KG1 (cell line): Measurements from ENCODE around the gene NFX1.

Experiments
- DNase-seq: peaks from one replicate; lab custom pipeline; 2025; lab: John Stamatoyannopoulos, UW

Gene NFX1

DNA sequence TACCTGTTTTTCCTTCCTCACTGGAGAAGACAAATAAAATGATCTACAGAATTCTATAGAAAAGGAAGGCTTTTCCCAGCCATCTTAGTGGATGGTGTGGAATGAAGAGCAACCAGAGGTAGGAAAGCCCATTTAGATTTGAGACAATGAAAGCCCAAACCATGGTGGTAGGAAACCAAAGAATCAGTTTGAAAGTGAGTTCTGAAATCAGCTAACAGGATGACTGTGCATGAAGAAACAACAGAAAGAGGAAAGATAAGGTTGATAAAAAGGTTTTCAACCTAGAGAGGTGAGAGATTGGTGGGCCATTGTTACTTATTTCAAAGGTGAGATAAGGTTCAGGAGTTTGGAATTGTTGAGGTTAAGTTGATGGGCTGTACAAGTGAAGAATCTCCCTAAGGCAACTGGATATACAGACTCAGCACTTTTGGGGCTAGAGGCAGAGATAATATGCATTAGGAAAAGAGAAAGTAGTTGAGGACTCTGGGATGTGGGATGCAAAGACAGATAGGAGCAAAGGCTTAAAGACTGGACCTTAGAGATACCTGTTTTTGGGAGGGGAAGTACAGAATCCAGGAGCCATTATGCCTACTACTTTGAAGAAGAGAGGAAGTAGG is 23.1 kb upstream of the NFX1 start:
- no peak for DNase-seq

DNA sequence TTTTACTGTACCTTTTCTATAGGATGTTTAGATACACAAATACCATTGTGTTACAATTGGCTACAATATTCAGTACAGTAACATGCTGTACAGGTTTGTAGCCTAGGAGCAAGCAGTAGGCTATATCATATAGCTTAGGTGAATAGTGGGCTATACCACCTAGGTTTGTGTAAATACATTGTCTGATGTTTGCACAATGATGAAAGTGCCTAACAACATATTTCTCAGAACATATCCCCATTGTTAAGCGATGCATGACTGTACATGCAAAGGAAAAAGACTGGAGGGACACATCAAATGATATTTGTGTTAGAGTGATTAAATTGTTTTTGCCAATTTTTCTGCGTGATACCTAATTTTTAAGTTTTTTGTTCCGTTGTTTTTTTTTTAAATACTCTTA is 20.2 kb upstream of the NFX1 start:
- no peak for DNase-seq

DNA sequence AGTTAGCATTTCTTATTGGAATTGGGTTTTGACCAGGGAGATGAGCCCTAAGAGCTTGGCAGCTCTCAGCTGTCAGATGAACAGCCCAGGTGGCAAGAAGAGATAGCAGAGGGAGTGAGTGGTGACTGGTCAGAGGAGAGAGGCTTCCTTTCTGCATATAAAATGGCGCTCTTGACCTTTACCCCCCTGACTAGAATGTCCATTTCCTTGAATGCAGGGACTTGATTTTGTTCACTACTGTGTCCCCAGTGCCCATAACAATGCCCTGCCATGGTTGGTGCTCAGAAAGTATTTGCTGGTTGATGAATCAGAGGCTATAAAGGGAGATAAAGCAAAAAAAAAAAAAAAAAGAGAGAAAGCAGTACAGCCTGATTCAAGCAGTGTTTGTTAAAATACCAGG is 18.3 kb upstream of the NFX1 start:
- DNase-seq, result no peak

DNA sequence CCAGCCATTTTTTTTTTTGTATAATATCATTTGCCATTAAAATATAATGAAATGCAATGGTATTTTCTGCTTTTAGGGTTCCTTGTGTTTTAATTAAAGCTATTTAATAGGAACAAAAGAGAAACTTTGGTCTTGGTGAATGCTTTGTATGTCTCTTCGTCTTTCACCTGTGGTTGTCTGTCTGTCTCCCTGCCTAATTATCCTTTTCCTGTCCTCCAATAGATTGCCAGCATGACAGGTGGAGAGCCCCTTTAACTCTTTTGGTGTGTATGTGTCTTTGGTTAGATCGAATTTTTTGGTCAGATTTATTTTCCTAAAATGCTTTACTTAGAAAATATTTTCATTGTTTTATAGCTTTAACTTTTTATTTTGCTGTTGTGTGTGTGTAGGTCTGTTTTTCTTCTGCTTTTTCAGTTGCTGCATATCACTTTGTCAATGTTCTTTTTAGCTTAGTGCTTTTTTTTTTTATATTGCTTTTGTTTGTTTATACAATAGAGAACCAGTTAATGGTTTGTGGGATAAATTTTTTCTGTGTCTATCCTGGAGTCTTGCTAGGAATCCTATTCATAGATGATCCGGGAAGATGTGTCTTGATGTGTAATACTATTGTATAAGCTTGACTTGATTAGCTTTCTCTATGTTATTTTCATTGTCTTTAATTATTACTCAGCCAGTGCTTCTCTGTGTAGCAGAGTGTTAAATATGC is 16.9 kb upstream of the NFX1 start:
- DNase-seq, result no peak

DNA sequence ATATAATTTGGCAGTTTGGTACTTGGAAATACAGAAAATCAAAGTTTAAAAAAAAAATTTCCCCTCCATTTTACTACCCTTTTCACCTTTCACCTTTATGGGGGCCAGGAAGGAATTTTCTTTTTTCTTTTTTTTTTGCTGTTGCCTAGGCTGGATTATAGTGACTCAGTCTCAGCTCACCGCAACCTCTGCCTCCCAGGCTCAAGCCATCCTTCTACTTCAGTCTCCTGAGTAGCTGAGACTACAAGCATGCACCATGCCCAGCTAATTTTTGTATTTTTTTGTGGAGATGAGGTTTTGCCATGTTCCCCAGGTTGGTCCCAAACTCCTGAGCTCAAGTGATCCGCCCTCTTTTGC is 16.4 kb upstream of the NFX1 start:
- no peak for DNase-seq

DNA sequence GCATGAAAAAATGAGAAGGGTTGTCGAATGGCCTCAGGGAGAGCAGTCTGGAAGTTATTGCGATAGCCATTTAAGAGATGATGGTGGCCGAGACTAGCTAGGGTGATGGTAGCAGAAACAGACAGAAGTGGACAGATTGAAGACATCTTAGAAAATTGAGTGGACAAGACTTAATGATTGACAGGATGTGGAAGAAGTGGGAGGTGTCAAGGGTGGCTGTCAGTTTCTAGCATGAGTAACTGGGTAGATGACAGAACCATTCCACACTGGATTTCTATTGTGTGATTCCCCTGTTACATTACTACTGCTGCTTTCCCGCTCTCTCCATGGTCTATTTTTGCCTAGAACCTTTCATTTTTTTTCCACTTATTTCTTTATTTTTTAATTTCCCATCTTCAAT is 12.8 kb upstream of the NFX1 start:
- no peak for DNase-seq

DNA sequence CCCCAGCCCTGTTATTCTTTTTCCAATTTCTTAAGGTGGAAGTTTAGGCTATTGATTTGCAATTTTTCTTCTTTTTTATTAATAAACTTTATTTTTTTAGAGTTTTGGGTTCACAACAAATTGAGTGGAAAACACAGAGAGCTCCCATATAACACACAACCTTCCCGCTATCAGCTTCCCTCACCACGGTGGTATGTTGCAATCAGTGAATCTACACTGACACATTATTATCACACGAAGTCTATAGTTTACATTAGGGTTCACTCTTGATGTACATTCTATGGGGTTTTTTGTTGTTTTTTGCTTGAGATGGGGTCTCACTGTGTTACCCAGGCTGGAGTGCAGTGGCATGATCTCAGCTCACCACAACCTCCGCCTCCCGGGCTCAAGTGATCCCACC is 4.8 kb upstream of the NFX1 start:
- DNase-seq, result no peak

DNA sequence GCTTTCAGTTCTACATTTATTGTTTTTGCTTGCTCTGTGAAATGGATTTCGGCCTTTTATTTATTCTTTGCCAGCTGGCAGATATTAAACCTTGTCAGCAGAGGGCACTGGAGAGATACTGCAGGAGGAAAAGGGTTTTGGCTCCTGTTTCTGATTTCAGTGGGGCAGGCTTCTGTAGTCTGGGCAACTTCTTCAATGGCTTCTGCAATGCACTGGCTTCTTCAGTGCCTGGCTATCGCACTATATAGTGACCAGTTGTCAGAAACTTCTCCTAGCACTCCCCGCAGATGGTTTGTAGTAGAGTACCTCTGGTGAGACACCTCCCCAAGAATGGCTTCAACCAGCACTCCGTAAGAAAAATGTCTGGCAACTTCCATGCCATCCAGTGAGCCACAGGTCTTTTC is 3.2 kb upstream of the NFX1 start:
- peak; percentile 54 for DNase-seq

DNA sequence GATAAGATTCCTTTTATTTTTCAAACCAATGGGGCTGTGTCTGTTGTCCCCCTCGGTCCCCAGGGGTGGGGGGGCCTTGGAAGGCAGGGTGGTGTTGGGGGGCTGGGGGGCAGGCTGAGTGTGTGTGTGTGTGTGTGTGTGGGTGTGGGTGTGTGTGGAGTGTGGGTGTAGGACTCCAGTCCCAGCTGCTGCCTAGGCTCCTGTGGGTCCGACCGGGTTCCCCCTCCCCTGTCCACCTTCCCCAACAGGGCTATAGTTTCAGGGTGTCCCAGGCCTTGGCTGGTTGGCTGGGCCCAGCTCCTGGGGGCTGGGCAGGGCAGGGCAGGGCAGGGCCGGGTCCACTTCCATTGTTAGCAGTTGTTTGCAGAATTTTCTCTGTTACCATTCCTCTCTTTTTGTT is 2.1 kb upstream of the NFX1 start:
- DNase-seq, result no peak

DNA sequence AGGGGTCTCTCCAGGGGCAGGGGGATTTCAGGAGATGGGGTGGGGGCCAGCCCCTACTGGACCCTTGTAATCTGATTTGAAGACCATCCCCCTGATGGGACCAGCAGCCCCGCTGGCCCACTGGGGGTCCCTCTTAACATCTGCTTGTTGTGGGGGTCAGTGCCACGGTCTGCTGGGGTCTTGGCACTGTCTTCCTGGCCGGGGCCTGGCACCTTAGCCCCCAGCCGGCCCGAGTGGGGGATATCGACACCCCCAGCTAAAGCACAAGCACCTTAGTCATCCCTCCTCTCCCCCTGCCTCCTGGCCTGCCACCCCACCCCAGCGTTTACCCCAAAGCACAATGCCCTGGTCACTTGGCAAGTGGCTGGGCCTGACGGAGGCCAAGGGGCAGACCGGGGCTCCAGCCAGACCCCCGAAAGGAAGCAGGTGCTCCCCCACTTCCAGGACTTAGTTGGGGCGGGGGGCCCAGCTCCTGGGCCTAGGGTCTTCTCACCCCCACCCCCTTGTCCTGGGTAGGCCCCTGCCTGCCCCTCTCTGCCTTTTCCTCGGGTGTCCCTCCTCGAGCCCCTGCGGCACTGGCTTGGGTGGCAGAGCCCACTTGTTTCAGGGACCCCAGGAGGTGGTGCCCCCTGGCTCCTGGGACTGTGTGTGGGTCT is 1.4 kb upstream of the NFX1 start:
- DNase-seq, result no peak

DNA sequence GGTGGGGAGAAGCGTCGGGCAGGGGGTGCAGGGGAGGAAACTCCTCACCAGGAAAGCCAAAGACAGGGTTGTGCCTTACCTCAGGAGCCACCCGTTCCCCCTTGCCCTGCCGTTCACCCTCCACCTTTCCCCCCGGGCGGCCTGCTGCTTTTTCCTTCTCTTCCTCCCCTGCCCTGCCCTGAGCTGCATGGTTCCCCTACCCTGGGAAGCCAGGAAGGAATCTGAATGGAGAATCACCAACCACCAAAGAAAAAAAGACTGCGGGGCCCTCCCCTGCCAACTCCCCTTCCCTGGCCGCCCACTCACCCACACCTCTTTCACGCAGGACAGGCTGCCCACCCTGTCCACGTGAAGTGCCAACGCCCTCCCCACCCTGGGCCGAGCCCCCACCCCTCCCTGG is 820 bp upstream of the NFX1 start:
- no peak for DNase-seq

DNA sequence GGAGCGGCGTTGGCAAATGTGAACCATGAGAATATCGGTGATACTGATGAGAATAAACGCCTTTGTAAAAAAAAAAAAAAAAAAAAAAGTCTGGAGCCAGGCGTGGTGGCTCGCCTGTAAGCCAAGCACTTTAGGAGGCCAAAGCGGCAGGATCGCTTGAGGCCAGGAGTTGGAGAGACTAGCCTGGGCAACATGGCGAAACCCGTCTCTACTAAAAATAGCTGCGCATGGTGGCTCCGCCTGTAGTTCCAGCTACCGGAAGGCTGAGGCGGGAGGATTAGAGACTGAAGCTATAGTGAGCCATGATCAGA is 425 bp upstream of the NFX1 start:
- DNase-seq, result no peak

DNA sequence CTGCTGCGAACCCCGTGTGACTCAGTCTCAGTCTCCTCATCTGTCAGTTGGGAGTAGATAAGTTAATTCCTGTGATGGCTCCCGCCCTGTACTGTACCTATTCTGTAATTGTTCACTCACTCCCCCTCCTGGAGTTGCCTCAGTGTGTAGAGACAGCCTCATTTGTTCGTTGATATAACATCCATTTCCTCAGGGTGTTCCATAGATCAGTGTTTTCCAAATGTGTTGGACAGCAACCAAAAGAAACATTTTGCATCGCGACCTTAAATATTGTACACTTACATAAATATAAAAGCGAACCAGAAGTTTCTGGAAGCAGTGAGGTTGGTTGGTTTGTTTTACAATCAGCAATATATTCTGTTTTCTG is 698 bp downstream of the NFX1 start:
- DNase-seq, result no peak

DNA sequence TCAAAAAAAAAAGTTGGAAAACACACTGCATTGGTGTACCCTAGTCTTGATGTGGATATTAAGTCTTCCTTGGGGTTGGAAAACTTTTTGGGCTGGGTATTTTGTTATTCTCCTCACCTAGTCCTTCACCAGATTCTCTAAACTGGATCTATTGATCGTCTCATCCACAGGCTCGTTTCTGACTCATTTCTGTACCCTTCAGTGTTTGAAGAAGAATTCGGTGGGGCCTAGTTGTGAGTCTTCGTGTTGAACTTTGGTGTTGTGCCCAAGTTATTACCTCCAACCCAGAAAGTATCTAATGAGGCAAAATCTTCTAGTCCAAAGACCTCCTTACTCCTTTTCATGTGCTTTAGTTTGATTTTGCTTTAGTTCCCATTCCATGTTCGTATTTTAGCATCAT is 1.6 kb downstream of the NFX1 start:
- DNase-seq, result no peak

DNA sequence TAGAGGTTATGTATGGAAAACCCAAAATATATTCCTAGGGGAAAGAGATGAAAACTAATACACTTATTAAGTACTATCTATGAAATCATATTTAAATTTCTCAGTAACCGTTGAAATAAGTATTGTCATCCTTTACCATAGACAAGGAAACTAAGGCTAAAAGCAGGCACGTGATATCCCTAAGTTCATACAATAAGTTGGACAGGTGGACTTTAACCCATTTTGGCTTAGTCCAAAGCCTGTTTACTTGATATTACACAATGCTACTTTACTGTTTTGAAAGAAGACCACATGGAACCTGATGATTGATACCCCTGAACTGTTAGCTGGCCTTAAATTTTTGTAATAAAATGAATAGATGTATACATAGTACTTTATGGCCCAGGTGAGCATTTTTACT is 3.5 kb downstream of the NFX1 start:
- no peak for DNase-seq

DNA sequence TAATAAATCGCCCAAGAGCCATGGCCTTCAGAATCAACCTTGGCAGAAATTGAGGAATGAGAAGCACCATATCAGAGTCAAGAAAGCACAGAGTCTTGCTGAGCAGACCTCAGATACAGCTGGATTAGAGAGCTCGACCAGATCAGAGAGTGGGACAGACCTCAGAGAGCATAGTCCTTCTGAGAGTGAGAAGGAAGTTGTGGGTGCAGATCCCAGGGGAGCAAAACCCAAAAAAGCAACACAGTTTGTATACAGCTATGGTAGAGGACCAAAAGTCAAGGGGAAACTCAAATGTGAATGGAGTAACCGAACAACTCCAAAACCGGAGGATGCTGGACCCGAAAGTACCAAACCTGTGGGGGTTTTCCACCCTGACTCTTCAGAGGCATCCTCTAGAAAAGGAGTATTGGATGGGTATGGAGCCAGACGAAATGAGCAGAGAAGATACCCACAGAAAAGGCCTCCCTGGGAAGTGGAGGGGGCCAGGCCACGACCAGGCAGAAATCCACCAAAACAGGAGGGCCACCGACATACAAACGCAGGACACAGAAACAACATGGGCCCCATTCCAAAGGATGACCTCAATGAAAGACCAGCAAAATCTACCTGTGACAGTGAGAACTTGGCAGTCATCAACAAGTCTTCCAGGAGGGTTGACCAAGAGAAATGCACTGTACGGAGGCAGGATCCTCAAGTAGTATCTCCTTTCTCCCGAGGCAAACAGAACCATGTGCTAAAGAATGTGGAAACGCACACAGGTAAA is 4.5 kb downstream of the NFX1 start:
- DNase-seq, result no peak

DNA sequence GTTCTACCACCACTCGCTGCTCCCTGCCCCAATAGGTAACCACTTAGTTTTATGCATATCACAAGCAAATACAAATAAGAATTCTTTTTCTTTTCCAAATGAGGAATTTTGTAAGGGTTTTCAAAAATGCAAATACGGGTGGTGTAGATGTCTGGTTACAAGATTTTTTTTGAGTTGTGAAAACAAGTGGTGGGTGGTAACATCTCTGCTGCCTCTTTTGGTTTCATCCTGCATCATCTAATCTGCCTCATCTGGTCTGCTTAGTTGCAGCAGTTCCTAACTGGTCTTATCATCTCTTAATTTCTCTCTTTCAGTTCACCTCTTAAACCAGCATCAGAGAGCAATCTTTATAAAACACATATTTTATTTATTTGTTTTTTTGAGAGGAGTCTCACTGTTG is 5.3 kb downstream of the NFX1 start:
- DNase-seq, result no peak

DNA sequence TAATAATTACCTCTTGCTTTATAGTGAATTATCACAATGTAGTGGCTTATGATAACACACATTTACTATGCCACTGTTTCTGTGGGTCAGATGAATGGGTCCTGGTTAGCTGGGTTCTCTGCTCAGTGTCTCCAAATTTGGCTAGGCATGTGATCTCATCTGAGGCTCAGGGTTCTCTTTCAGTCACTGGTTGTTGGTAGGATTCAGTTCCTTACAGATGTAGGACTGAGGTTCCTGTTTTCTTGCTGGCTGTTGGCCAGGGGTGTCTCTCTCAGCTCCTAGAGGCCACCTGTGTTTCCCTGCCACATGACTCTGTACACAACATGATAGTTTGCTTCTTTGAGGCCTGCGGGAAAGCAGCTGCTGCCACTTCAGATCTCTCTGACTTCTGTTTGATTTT is 7.1 kb downstream of the NFX1 start:
- DNase-seq, result peak; percentile 28

DNA sequence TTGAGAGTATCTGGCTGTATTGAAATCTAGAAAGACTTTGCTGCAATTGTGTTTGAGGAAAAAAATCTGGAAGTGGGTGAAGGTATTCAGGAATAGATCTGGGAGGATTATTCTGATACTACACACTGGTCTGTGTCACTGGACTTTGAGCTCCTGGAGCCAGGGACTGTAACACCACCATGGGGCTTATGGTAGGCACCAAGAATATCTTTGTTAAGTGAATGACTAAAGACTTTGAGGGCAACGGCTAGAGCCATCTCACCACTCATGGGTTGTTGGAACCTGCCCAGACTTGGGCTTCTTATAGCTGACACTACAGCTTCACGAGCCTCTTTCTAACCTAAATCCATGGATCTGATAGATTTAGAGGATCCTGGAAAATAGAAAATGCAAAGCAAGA is 10.2 kb downstream of the NFX1 start:
- DNase-seq, result no peak

DNA sequence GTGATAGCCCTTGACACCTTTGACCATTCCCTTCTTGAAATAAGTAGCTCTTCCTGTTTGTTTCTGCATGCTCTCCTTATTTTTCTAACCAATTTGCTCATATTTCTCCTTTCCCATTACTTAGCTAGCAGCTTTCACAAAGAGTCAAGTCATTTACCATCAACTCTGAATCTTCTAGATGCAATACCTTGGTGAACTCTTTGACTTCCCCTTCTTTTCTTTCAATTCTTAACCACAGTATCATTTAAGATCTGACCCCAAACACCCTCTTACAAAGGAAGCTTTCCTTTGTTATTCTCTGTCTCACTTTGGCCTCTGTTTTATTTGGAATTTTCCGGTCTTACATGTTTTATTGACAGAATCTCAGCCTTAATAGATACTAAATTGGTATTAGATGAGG is 14.0 kb downstream of the NFX1 start:
- DNase-seq, result no peak

DNA sequence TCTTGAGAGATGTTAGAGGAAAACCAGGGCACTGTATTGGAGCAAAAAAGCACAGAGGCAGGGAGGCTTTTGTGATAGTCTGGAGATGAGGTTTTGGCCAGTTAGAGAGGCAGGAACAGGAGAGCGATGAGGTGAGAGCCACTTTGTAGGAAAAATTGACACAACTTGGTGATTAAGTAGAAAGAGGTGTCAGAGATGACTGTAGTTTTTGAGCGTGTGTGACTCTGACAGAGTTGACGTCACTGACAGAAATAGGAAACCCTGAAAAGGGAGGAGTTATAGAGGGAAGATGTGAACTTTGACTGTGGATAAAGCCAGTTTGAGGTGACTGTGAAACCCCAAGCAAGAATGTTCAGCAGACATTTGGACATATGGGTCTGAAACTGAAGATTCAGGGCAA is 15.7 kb downstream of the NFX1 start:
- DNase-seq, result no peak

DNA sequence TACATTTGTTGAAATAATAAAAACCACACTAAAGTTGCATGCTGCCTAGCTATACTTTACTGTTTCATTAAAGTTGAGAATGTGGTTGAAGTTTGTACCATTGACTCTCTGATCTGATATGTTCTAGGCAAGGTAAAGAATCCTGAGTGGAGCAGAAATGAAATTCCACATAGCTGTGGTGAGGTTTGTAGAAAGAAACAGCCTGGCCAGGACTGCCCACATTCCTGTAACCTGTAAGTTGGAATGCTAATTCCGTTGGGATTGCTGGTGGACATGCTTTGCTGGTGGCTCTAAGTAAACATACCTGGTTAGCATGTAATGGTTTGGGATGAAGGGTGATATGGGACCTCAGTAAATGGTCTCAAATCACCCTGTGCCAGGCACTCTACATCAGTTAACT is 16.8 kb downstream of the NFX1 start:
- DNase-seq, result no peak

DNA sequence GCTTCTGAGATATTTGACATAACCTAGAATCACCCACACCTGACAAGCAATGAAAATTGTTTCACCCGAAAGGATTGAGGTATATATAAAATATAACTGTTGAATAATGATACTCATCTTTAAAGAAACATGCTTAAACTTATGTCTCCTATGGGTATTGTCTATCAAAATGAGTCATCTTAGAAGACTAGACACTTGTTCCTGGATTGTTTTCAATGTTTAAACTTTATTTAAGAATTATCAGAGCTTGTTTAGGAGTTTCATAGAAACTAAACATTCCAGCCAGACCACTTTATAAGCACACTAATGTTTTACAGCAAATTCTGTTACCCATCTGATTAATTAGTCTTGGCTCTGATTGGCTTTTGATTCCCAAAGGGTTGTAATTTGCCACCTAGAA is 19.6 kb downstream of the NFX1 start:
- no peak for DNase-seq
